Effector CD4-positive, alpha-beta T cell (primary cell): ENCODE data around the gene OR5AC2. TPM values are rescaled to one million over a fixed set of nuclear protein-coding genes. Genes with fewer than 3 reads are reported as not detected.

Source experiments
- DNase-seq: peaks from one replicate; pipeline ENCODE4 v3.0.0-alpha.2; 2020
- total RNA-seq: gene quantifications from one replicate; lab custom pipeline; 2026; lab: John Stamatoyannopoulos, UW

The OR5AC2 gene, protein sequence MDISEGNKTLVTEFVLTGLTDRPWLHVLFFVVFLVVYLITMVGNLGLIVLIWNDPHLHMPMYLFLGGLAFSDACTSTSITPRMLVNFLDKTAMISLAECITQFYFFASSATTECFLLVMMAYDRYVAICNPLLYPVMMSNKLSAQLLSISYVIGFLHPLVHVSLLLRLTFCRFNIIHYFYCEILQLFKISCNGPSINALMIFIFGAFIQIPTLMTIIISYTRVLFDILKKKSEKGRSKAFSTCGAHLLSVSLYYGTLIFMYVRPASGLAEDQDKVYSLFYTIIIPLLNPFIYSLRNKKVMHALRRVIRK
- total RNA-seq, result not detected

DNA sequence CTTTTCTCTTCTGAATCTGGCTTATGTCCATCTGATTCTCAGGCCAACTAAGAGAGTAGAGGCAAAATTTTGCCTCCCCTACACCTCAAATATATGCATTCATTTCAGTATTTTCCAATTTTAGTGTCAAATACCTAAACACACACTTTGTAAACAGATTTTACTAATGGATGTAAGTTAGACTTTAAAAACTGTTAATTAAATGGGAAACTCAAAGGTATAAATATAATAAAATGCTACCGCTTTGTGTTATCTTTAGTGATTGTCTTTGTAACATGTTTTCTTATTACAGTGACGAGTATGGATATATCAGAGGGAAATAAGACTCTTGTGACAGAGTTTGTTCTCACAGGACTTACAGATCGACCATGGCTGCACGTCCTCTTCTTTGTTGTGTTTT is at the start of gene OR5AC2:
Gene OR5AC2 (plus strand): TSS at position 301 of the 400 bp plus-strand sequence. CDS start 0 bp downstream, at position 301.
- DNase-seq, result no peak

DNA sequence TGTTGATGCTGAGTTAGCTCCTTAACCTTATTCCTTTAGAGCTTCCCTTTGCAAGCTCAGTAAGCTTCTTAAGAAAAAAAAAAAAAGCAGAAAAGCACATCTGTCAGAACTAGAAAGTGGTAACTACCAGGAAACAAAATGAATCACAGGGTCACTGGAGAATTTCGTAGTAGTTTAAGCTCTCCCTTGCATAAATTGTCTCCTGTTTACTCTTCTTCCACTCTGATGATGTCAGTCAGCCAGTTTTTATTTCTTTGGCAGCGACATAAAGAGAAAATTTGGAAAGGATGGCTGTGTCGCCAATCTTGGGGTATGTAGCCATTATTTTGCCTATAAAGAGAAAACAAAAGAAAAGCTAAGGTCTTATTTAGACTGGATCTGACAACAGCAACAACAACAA is 48.7 kb upstream of the OR5AC2 start:
- no peak for DNase-seq

DNA sequence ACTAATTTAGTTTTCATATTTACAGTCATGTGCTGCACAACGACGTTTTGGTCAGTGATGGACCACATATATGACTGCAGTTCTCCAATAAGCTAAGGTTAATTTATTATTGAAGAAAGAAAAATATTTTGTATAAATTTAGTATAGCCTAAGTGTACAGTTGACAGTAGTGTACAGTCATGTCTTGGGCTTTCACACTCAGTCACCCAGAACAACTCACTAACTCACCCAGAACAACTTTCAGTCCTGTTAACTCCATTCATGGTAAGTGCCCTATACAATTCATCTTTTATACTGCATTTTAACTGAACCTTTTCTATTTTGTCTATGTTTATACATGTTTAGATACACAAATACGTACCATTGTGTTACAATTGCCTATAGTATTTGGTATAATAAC is 48.1 kb upstream of the OR5AC2 start:
- DNase-seq, result no peak

DNA sequence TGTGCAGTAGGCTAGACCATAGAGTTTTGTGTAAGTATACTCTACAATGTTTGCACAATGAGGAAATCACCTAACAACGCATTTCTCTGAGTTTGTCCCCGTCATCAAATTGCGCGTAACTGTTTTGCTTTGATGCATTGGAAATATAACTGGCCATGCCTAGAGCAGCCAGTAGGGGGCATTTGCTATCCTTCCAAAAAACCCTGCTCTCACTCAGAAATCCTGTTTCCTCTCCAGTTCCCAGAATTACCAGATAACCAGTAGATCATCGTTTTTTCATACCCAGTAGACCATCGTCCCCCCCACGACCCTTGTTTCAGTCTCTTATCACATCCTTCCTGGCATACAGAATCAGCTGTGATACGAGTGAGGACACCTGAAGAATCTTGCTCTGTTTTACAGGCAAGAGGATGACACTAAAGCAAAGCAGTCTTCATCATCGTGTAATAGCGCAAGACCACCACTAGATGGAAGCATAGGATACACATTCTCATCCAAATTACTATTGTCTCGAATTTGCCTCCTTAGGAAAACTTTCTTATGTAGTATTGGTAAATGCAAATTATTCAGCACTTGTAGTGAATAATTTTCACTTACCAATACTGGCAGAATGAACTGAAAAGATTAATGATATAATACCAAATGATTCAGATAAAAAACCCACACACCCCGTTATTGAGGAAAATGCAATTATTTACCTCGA is 47.5 kb upstream of the OR5AC2 start:
- DNase-seq, result peak; percentile 60

DNA sequence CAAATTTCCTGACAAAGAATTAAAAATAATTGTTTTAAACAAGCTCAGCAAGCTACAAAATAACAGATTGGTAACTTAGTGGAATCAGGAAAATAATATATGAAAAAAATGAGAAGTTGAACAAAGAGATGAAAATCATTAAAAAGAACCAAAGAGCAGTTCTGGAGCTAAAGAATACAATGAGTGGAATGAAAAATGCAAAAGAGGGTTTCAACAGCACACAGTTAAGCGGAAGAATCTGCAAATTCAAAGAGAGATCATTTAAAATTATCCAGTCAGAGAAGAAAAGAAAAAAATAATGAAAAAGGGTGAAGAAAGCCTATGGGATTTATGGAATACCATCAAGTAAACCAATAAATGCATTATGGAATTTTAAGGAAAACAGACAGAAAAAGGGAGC is 45.6 kb upstream of the OR5AC2 start:
- DNase-seq, result no peak

DNA sequence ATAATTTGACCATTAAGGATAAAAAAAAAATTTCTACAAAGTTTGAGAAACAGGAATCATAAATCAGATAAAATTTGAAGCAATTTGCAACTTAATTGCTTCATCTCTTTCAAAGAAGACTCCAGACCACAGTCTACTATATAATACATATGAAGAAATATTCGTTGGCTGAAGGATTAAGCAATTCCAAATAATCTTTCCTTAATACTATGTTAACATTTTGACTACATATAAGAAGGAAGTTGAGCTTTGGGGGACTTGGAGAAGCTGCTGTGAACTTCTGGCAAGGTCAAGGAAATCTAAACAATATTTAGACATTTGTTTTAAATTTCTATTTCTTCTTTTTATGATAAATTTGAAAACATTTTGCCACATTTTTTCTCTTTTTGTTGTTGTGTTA is 38.4 kb upstream of the OR5AC2 start:
- DNase-seq, result no peak

DNA sequence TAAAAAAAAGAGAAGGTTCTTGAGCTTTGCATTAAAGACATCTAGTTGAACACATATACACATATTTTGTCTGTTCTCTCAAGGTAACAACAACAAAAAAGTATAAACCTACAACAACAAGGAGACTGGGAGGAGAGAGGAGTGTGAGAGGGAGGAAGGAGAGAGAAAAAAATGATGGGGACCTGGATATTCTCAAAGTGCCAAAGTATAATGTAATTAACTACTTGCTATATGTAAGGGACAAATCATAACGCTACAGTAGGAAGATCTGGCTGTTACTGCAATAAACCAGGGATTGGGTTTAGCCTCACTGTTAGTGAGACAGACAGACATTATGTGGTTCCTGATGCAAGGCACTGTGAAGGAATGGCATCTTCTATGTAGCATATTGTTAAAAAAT is 37.7 kb upstream of the OR5AC2 start:
- DNase-seq, result no peak

DNA sequence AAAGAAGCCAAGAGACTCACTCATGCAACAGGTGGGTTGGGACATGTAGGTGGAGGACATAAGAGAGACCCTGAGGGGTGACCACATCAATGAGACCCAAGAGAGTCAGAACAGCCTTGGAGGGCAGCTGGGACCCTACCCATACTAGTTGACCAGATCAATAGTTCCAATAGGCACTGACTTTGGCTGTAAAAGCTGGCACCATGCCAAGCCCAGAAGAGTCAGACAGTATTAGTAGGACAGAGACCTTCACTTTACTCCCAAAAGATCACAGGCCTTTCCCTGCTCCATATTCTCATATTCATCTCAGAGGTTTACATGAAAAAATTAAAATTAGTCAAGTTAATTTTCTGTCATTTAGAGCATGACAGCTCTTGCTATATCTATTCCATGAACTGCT is 30.9 kb upstream of the OR5AC2 start:
- no peak for DNase-seq

DNA sequence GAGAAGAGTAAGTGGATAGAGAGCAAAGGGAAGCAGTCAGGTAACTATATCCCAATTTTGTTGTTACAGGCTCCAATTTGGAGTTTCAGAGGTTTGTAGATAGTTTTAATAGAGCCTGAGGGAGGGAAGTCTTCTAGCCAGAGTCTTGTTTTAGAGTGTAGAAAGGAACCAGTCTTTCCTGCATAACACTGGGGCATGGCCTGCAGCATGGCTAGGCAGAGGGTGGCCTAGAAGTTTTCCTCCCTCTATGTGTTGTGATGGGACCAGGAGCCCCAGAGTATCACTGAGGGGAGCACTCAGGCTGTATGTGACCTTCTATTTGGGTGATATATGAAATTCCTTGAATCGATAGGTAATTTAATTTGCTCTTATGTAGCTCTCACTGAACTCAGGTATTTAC is 29.3 kb upstream of the OR5AC2 start:
- no peak for DNase-seq

DNA sequence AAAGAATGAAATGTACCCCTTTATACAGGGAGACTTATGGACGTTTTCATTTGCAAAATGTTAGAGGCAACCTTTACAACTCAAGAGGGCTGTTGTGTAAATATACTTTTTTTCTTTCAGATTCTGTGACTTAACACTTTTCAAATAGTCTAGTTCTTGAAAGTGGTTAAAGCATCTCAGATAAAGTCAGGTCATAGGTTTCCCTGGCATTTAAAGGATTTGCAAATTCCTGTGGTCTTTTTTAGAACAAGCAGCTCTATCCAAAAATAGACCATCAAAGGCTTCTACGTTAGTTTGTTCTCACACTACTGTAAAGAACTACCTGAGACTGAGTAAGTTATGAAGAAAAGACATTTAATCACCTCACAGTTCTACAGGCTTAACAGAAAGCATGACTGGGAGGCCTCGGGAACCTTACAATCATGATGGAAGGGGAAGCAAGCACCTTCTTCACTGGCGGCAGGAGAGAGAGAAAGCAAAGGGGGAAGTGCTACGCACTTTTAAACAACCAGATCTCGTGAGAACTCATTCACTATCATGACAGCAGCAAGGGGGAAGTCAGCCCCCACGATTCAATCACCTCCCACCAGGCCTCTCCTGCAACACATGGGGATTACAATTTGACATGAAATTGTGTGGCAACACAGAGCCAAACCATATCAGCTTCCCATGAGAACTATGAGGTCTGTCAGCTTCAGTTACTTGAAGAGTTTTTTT is 28.6 kb upstream of the OR5AC2 start:
- DNase-seq, result no peak

DNA sequence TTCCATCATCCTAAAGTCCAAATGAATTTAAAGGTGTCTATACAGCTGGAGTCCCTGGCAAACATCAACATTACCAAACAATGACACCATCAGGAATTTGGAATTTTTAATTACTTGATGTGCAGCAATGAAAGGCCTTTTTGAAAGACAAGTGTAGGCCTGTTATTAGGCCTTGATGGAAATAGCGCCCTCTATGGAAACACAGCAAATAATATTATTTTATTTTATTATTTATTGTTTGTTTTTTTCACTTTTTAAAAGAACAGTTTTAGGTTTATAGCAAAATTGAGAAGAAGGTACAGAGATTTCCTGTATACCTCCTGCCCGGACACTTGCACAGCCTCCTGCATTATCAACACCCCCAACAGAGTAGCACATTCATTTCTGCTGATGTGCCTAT is 18.1 kb upstream of the OR5AC2 start:
- no peak for DNase-seq

DNA sequence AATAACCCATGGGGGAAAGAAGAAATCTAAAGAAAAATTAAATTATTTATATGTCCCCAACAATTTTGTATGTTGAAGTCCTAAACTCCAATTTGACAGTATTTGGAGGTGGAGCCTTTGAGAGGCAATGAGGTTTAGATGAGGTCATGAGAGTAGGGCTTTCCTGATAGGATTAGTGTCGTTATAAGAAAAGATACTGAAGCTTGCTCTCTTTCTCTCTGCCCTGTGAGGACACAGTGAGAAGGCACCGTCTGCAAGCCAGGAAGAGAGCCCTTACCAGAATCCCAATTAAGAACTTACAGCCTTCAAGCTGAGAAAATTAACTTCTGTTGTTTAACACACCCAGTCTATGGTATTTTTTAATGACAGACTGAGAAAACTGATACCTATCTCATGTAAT is 16.1 kb upstream of the OR5AC2 start:
- no peak for DNase-seq

DNA sequence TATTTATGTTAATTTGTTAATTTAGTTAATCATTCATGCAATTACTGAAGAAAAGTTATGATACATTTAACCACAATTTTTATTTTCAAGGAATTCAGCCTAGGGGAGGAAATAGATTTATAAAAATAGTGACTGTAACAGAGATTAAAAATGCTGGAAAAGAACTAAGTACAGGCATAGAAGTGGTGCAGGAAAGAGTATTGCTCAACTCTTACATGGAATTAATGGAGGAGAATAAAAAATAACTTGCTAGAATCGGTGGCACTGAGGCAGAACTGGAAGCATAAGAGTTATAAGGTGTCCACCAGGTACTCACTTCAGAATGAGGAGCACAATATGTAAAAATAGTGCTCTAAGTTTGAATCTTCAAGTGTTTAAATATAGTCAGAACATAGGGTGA is 13.5 kb upstream of the OR5AC2 start:
- no peak for DNase-seq

DNA sequence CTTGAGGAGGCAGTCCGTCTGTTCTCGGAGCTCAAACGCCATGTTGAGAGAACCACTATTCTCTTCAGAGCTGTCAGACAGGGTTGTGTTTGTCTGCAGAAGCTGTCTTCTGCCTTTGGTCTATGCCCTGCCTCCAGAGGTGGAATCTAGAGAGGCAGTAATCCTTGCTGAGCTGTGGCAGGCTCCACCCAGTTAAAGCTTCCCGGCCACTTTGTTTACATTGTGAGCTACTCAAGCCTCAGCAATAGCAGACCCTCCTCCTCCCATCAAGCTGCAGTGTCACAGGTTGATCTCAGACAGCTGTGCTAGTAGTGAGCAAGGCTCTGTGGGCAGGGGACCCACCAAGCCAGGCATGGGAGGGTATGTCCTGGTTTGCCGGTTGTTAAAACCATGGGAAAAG is 8.9 kb downstream of the OR5AC2 start:
- DNase-seq, result no peak

DNA sequence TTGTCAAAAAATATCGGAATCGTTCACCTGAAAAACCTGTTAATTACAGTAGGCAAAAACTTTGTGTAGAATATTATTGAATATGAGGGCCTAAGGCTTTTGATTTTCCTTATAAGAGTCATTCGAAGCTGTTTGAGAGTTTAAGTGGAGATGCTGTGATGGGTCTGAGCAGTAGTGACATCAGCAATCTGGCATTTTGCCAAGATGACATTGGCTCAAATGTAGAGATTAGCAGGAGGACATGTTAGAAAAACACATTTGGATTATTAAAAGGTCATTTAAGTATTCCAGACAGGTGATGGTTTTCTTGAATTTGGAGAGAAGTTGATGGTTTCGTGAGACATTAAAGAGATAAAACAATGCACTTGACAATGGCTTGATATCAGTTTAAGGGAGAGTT is 12.9 kb downstream of the OR5AC2 start:
- no peak for DNase-seq

DNA sequence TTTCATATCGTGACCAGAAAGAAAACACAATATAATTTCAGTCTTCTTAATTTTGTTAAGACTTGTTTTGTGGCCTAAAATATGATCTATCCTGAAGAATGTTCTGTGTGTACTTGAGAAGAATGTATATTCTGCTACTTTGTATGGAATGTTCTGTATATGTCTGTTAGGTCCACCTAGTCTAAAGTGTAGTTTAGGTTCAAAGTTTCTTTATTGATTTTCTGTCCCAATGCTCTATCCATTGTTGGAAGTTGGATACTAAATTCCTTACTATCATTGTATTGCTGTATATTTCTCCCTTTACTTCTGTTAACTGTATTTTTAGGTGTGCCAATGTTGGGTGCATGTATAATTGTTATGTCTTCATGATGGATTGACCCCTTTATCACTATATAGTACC is 21.2 kb downstream of the OR5AC2 start:
- DNase-seq, result no peak

DNA sequence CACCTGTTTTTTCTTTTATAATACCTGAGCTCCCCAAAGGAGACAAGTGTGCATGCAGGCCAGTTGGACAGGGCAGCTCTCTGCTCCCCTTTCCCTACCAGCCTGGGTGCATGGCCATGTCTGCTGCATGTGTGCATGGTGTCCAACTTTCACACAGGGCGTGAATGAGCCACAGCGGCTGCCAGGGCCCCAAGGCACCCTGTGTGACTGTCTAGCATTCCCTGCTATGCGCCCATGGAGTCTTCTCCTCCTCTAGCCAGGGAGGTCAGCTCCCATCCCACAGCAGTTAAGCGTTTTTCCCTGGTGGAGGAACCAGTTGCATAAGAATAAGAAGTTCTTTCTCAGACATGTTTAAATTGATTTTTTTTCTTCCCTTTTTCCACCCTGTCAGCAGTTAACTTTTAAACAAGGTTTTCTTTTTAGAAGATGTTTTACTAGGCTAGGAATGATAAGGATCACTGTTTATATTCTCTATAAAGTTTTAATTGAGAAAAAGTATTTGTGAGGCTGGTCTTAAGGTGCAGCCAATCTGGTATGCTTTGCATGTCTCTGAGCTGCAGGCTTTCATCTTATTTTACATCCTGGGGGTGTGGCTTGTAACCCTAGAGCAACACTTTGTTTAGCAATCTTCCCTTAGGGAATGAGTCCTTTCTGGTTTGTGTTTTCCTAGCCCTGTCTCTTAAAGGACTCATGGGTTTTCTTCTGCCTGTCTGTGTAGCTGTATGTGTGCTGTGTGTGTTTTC is 23.0 kb downstream of the OR5AC2 start:
- no peak for DNase-seq

DNA sequence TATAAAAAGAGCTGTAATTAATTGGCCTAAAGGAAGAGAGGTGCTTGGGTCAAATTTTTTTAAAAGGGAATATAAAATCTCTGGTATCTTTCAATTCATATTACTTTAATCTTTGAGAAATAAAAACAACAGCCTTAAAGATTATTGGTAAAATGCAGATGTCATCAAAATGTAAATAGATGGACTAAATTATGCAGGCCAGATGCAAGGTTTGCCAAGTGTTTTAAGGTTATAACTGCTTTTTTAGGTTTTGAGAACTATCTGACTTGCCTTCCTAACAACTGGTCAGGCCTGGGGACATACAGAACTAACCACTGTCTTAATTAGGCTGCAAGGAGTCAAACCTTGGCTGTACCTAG is 23.6 kb downstream of the OR5AC2 start:
- DNase-seq, result no peak

DNA sequence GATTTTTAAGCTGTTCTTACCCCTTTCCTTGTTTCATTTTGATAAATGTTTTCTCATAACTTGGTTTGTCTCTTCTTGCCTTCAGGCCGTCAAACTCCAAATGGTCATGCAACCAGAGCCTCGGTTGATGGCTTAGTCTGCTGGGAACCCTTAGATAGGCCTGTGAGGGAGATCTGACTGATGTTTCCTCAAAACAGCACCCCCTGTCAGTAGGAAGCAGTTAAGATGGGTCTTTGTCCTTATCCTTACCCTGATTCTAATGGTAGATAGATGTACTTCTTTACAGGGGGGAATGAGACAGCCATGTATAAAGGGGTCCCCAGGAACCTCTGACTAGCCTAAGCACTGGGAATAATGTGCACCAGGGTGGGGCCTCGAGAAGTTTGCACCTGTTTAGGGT is 27.3 kb downstream of the OR5AC2 start:
- no peak for DNase-seq

DNA sequence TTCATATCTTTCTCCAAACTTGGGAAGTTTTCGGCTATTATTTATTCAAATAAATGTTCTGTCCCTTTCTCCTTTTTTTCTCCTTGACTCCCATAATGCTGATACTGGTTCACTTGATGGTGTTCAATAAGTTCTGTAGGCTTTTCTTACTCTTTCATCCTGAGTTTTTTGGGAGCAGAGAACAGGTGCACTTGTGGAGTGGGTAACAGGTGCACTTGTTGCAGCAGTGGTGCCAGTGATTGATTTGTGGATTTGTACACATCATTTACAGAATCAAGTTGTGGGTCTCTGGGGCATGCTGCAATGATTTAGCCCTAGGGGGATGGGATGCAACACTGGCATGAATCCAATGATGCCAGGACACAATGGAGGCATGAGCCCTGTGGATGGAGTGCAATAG is 28.7 kb downstream of the OR5AC2 start:
- no peak for DNase-seq

DNA sequence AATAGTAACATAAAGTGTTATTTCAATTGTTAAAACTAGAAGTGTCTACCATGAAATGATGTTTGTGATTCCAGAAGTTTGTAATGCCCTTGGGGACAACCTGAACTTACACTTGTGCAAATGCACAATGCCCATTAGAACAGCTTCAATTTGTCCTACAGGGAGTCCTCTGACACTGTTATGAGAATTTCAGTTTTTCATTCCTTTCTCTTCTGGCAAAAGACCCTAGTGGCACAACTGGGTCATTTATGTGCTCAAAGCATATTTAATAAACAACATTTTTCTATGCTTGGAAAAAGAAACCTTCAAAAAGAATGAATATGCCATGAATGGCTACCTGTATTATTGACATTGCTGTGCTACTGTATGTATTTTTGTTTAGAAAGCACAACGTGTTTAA is 43.4 kb downstream of the OR5AC2 start, which contains the start of gene OR5H1:
Gene OR5H1 (plus strand): TSS at position 301 of the 400 bp plus-strand sequence. CDS start 1,977 bp downstream, outside the sequence.
- DNase-seq, result no peak

DNA sequence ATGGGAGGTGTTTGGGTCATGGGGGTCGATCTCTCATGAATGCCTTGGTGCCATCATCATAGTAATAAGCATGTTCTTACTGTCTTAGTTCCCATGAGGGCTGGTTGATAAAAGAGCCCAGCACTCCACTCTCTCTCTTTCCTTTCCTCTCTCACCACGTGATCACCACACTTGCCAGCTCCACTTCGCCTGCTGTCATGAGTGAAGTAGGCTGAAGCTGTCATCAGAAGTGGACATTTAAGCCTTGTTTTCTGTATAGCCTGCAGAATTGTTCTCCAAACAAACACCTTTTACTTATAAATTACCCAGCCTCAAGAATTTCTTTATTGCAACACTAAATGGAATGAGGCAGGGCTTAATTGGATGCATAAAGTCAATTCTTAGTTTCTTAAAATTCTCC is 49.7 kb downstream of the OR5AC2 start:
- DNase-seq, result no peak
